Esophagus squamous epithelium (tissue), 4 donors: ENCODE measurements around the gene RALGPS1.

ENCODE experiments used
- CTCF ChIP-seq, 6 experiments: fragments of 450-650 bp in 4 of 6; fragments of 200-600 bp in 2 of 6; sonication (generic) in 2 of 6; IDR thresholded peaks; one replicate each; pipeline ENCODE4 v1.5.1; 2016 to 2019; ENCODE audit warnings: antibody characterized with exemption in 6 of 6, mild to moderate bottlenecking in 4 of 6, moderate library complexity in 4 of 6
- POLR2A ChIP-seq, 4 donors: fragments of 450-650 bp; IDR thresholded peaks; one replicate each; pipeline ENCODE4 v1.6.1; 2017; ENCODE audit warnings: antibody characterized with exemption in 4 of 4, mild to moderate bottlenecking in 4 of 4, moderate library complexity in 3 of 4

GRCh38 chr9:127107929-127108876 is 193.6 kb downstream of the RALGPS1 start:
- no peak for TF ChIP-seq CTCF (IDR thresholded peaks at IDR 0.05)
- no peak for TF ChIP-seq POLR2A (IDR thresholded peaks at IDR 0.05)
